H1 (cell line): ENCODE measurements around the gene PCCA. TPM values are rescaled to one million over a fixed set of nuclear protein-coding genes. Genes with fewer than 3 reads are reported as not detected.

Experiments used
- CTCF ChIA-PET: fragments of 300-600 bp; sonication (Branson Sonifier 250); formaldehyde crosslinking; loops from one replicate; lab custom pipeline; 2021; ENCODE audit not compliant: partially characterized antibody; lab: Charles Lee
- POLR2A ChIA-PET: fragments of 300-600 bp; sonication (Branson Sonifier 250); formaldehyde crosslinking; loops from one replicate; lab custom pipeline; 2021; ENCODE audit warnings: inconsistent platforms; ENCODE audit not compliant: partially characterized antibody; lab: Charles Lee
- DNase-seq, 2 experiments: peaks; one replicate each; pipeline versions ENCODE4 v3.0.0 to v3.0.0-alpha.2; 2010 to 2022; ENCODE audit warnings: low spot score in 2 of 2, low read depth in 1 of 2, mixed read lengths in 1 of 2
- FAIRE-seq: peaks from 2 replicates; lab custom pipeline; 2011; peaks lifted over from hg19 to GRCh38; lab: Jason Lieb, UNC
- H2AFZ ChIP-seq: 2 replicates; pipeline ENCODE4 v1.8.1; 2012; ENCODE audit warnings: low read length, inconsistent platforms
- H2AK5ac ChIP-seq: 2 replicates; pipeline ENCODE4 v1.6.1; 2013; ENCODE audit warnings: low read depth, low read length
- H2BK120ac ChIP-seq: replicated peaks from 2 replicates; pipeline ENCODE3; 2013; ENCODE audit warnings: low read depth, low read length, inconsistent platforms
- H2BK12ac ChIP-seq: 2 replicates; pipeline ENCODE4 v1.6.1; 2013; ENCODE audit warnings: low read depth, low read length
- H2BK15ac ChIP-seq: 2 replicates; pipeline ENCODE4 v1.6.1; 2013; ENCODE audit warnings: low read length
- H2BK20ac ChIP-seq: 2 replicates; pipeline ENCODE4 v1.6.1; 2013; ENCODE audit warnings: low read length
- H2BK5ac ChIP-seq: 2 replicates; pipeline ENCODE4 v1.6.1; 2013; ENCODE audit warnings: low read depth, low read length
- H3K14ac ChIP-seq: 2 replicates; pipeline ENCODE4 v1.6.1; 2013; ENCODE audit warnings: inconsistent platforms; ENCODE audit not compliant: insufficient read length
- H3K18ac ChIP-seq: 2 replicates; pipeline ENCODE4 v1.6.1; 2013; ENCODE audit warnings: low read length; ENCODE audit errors: extremely low read depth
- H3K23ac ChIP-seq: 2 replicates; pipeline ENCODE4 v1.6.1; 2013; ENCODE audit warnings: inconsistent platforms; ENCODE audit not compliant: insufficient read length
- H3K23me2 ChIP-seq: 2 replicates; pipeline ENCODE4 v1.6.1; 2013; ENCODE audit warnings: low read depth, low read length
- H3K27ac ChIP-seq: 2 replicates; pipeline ENCODE4 v1.6.1; 2011; ENCODE audit warnings: low read depth, low read length, inconsistent platforms
- H3K27me3 ChIP-seq, 4 experiments: replicated peaks in 1 of 4; 1 replicate in 1 of 4; 2 replicates in 3 of 4; pipeline versions ENCODE4 v1.6.1 to v1.8.1; 2011 to 2013; ENCODE audit warnings: low read length in 3 of 4, mild to moderate bottlenecking in 3 of 4, inconsistent platforms in 2 of 4, mixed read lengths in 2 of 4, moderate library complexity in 1 of 4; ENCODE audit not compliant: control insufficient read depth in 3 of 4, insufficient read depth in 3 of 4; ENCODE audit errors: extremely low read depth in 1 of 4
- H3K36me3 ChIP-seq, 4 experiments: 2 replicates each; pipeline versions ENCODE4 v1.6.1 to v1.8.1; 2011 to 2013; ENCODE audit warnings: mild to moderate bottlenecking in 4 of 4, low read length in 3 of 4, moderate library complexity in 2 of 4, control low read depth in 1 of 4, inconsistent platforms in 1 of 4; ENCODE audit not compliant: insufficient read depth in 4 of 4, control insufficient read depth in 2 of 4
- H3K4ac ChIP-seq: replicated peaks from 2 replicates; pipeline ENCODE3; 2013; ENCODE audit warnings: low read length, low read depth, mixed read lengths, inconsistent platforms; ENCODE audit not compliant: insufficient read length
- H3K4me1 ChIP-seq, 4 experiments: replicated peaks in 1 of 4; 1 replicate in 1 of 4; 2 replicates in 3 of 4; pipeline versions ENCODE4 v1.6.1 to v1.8.1; 2011 to 2013; ENCODE audit warnings: low read length in 3 of 4, inconsistent platforms in 2 of 4, mixed read lengths in 1 of 4; ENCODE audit not compliant: insufficient read depth in 4 of 4, control insufficient read depth in 3 of 4
- H3K4me2 ChIP-seq, 2 experiments: 2 replicates each; pipeline versions ENCODE4 v1.6.1 to v1.8.1; 2011 to 2013; ENCODE audit warnings: low read depth in 2 of 2, low read length in 2 of 2, control low read depth in 1 of 2, inconsistent platforms in 1 of 2, mild to moderate bottlenecking in 1 of 2; ENCODE audit not compliant: insufficient read depth in 1 of 2
- H3K4me3 ChIP-seq, 4 experiments: fragments of 200-600, 300-600 bp in 1 of 4; sonication (generic), shearing (Covaris generic), sonication (Bioruptor Twin) in 1 of 4; 2 replicates each; pipeline versions ENCODE4 v1.5.1 to v1.8.1; 2011 to 2016; ENCODE audit warnings: low read length in 4 of 4, low read depth in 3 of 4, control low read depth in 2 of 4, inconsistent platforms in 2 of 4, mild to moderate bottlenecking in 2 of 4, mixed read lengths in 1 of 4, moderate library complexity in 1 of 4; ENCODE audit not compliant: insufficient read depth in 2 of 4; ENCODE audit errors: extremely low read depth in 1 of 4
- H3K56ac ChIP-seq: replicated peaks from 2 replicates; pipeline ENCODE3; 2013; ENCODE audit warnings: low read depth, mild to moderate bottlenecking, mixed read lengths, low read length, inconsistent platforms; ENCODE audit not compliant: insufficient read length
- H3K79me1 ChIP-seq: 2 replicates; pipeline ENCODE4 v1.6.1; 2013; ENCODE audit warnings: low read depth, low read length, control low read depth
- H3K79me2 ChIP-seq, 2 experiments: 2 replicates each; pipeline versions ENCODE4 v1.6.1 to v1.8.1; 2012 to 2013; ENCODE audit warnings: low read length in 2 of 2, mild to moderate bottlenecking in 2 of 2, inconsistent platforms in 1 of 2; ENCODE audit not compliant: insufficient read depth in 2 of 2, control insufficient read depth in 1 of 2
- H3K9ac ChIP-seq, 4 experiments: replicated peaks in 1 of 4; 1 replicate in 1 of 4; 2 replicates in 3 of 4; pipeline versions ENCODE4 v1.6.1 to v1.8.1; 2011 to 2013; ENCODE audit warnings: low read depth in 3 of 4, low read length in 3 of 4, control low read depth in 2 of 4, mild to moderate bottlenecking in 2 of 4, moderate library complexity in 2 of 4, inconsistent platforms in 1 of 4; ENCODE audit errors: extremely low read depth in 1 of 4
- H3K9me3 ChIP-seq, 2 experiments: 2 replicates each; pipeline versions ENCODE4 v1.6.1 to v1.8.1; 2012 to 2013; ENCODE audit warnings: mild to moderate bottlenecking in 2 of 2, moderate library complexity in 2 of 2, control low read depth in 1 of 2, inconsistent platforms in 1 of 2, low read depth in 1 of 2, low read length in 1 of 2, mixed read lengths in 1 of 2; ENCODE audit not compliant: insufficient read depth in 2 of 2
- H4K20me1 ChIP-seq, 2 experiments: replicated peaks in 1 of 2; 2 replicates each; pipeline versions ENCODE3 to v1.8.1; 2011 to 2013; ENCODE audit warnings: inconsistent platforms in 2 of 2, low read length in 2 of 2, mild to moderate bottlenecking in 1 of 2; ENCODE audit not compliant: insufficient read depth in 2 of 2, control insufficient read depth in 1 of 2
- H4K5ac ChIP-seq: 2 replicates; pipeline ENCODE4 v1.6.1; 2013; ENCODE audit warnings: low read length, low read depth, mixed read lengths, inconsistent platforms; ENCODE audit not compliant: insufficient read length
- H4K8ac ChIP-seq: 2 replicates; pipeline ENCODE4 v1.8.0; 2013; ENCODE audit warnings: mild to moderate bottlenecking, moderate library complexity, low read length, inconsistent platforms; ENCODE audit not compliant: insufficient read depth; ENCODE audit errors: extremely low read depth
- H4K91ac ChIP-seq: replicated peaks from 2 replicates; pipeline ENCODE3; 2013; ENCODE audit warnings: low read length, mixed read lengths, inconsistent platforms; ENCODE audit not compliant: insufficient read length
- CREB1 ChIP-seq: IDR thresholded peaks from 2 replicates; pipeline ENCODE4 v1.6.1; 2012; ENCODE audit warnings: inconsistent platforms
- FOSL1 ChIP-seq: IDR thresholded peaks from 2 replicates; pipeline ENCODE4 v1.6.1; 2011; ENCODE audit warnings: mild to moderate bottlenecking, low read depth, low read length, moderate library complexity; ENCODE audit not compliant: insufficient read depth
- HDAC2 ChIP-seq, 2 experiments: fragments of 300-600 bp in 1 of 2; sonication (generic) in 1 of 2; IDR thresholded peaks; 2 replicates each; pipeline ENCODE4 v1.6.1; 2011 to 2012; ENCODE audit warnings: low read depth in 2 of 2, low read length in 2 of 2, mild to moderate bottlenecking in 2 of 2, moderate library complexity in 2 of 2, borderline replicate concordance in 1 of 2, inconsistent platforms in 1 of 2
- HDAC6 ChIP-seq: IDR thresholded peaks from one replicate; pipeline ENCODE4 v1.7.1; 2012; ENCODE audit warnings: low read depth, mild to moderate bottlenecking, inconsistent platforms, low read length, moderate library complexity
- POLR2A ChIP-seq, 2 experiments: IDR thresholded peaks; 1 replicate in 1 of 2; 2 replicates in 1 of 2; pipeline ENCODE4 v1.6.1; 2011; ENCODE audit warnings: low read depth in 2 of 2, low read length in 2 of 2, mild to moderate bottlenecking in 2 of 2; ENCODE audit errors: control extremely low read depth in 1 of 2
- RBBP5 ChIP-seq: IDR thresholded peaks from 2 replicates; pipeline ENCODE4 v1.7.1; 2012; ENCODE audit warnings: low read depth, mild to moderate bottlenecking, inconsistent platforms, low read length, moderate library complexity, borderline replicate concordance
- RNF2 ChIP-seq: fragments of 200-900, 300-1000 bp; sonication (generic); IDR thresholded peaks from 2 replicates; pipeline ENCODE4 v1.7.1; 2016; ENCODE audit warnings: borderline replicate concordance, low read depth, mild to moderate bottlenecking, antibody characterized with exemption, low read length; ENCODE audit not compliant: poor library complexity, severe bottlenecking; ENCODE audit errors: missing control alignments
- RXRA ChIP-seq: IDR thresholded peaks from 2 replicates; pipeline ENCODE4 v1.6.1; 2011; ENCODE audit warnings: low read depth, mild to moderate bottlenecking, low read length, moderate library complexity; ENCODE audit not compliant: insufficient read depth
- SIN3A ChIP-seq, 2 experiments: IDR thresholded peaks in 1 of 2; conservative IDR thresholded peaks in 1 of 2; 2 replicates each; pipeline ENCODE4 v1.6.1; 2011 to 2012; ENCODE audit warnings: low read length in 2 of 2, improper control_type of control experiment in 1 of 2, low read depth in 1 of 2, mild to moderate bottlenecking in 1 of 2
- SIRT6 ChIP-seq: IDR thresholded peaks from one replicate; pipeline ENCODE4 v1.7.1; 2012; ENCODE audit warnings: low read length, inconsistent platforms
- SRF ChIP-seq: IDR thresholded peaks from 2 replicates; pipeline ENCODE4 v1.6.1; 2011; ENCODE audit warnings: mild to moderate bottlenecking, low read depth, low read length, moderate library complexity
- TAF1 ChIP-seq: IDR thresholded peaks from 2 replicates; pipeline ENCODE4 v1.6.1; 2011; ENCODE audit warnings: mild to moderate bottlenecking, low read depth, low read length
- WGBS, 2 experiments: shearing (Covaris generic) in 1 of 2; methylation state at CpG; one replicate each; pipeline versions ENCODE4 v1.1.6 to v1.1.7; 2013 to 2015; ENCODE audit warnings: low lambda C conversion rate in 2 of 2, mixed read lengths in 2 of 2, inconsistent platforms in 1 of 2, low coverage in 1 of 2, missing lambda C conversion rate in 1 of 2; ENCODE audit not compliant: insufficient replicate concordance in 2 of 2, insufficient coverage in 1 of 2, insufficient read length in 1 of 2; ENCODE audit errors: extremely low coverage in 1 of 2, missing lambda C conversion rate in 1 of 2; 5-methylcytosine and 5-hydroxymethylcytosine counted together
- polyA plus RNA-seq, 7 experiments: library from polyadenylated mRNA; depleted of rRNA in 3 of 7; stranded (reverse) in 5 of 7; unstranded in 2 of 7; fragments of >200 nt in 5 of 7; fragments of 200-250 nt in 2 of 7; gene quantifications; 1 replicate in 5 of 7; 2 replicates in 1 of 7; 4 replicates in 1 of 7; pipeline versions ENCODE4 v1.2.1 to v1.2.3, GENCODE V29; 2011 to 2013; ENCODE audit warnings: missing spikeins in 2 of 7, mixed read lengths in 2 of 7
- total RNA-seq: library from RNA; stranded (reverse); fragmentation: NEBNext Ultra II Directional; extraction: Animal tissue kit (Norgen Biotek cat#: 25700); gene quantifications from 2 replicates; pipeline ENCODE4 v1.2.1, GENCODE V29; 2021
- TF ChIP-seq, protein P1 (sequence below): IDR thresholded peaks from 2 replicates; pipeline ENCODE4 v1.6.1; 2011; ENCODE audit warnings: low read depth, mild to moderate bottlenecking, low read length; ENCODE audit not compliant: insufficient read depth

The PCCA gene
- total and polyA plus RNA-seq, 2 of the 8 experiments (the other 6 are each of a cell fraction or from before 2014, with no cell fraction given) = 18.4 to 49.8 TPM

GRCh38 chr13:100443998-100444328 is 355.1 kb downstream of the PCCA start:
- Histone ChIP-seq H3K23ac (no peak overlapping the region), H3K9me3 (no peaks in the 10 kb centered on the region), H4K5ac (no peak overlapping the region), H4K20me1 (no peaks in the 10 kb centered on the region), H4K91ac (no peak overlapping the region), H3K4me1 (peaks cover 0 to 6% (median 5%) of the 10 kb centered on the region in 4 experiments; a peak in 4 of 7 replicates), H2BK120ac (no peak overlapping the region), H3K18ac (no peak overlapping the region), H4K8ac (no peak overlapping the region), H3K4ac (no peak overlapping the region), H3K4me2 (no peak overlapping the region), H2BK5ac (peak overlapping the region; percentile 40; the same call in 1 of the 2 replicates), H3K79me2 (no peaks in the 10 kb centered on the region), H2BK15ac (no peak overlapping the region), H2BK12ac (peak overlapping the region; percentile 6; the same call in 1 of the 2 replicates), H2BK20ac (no peak overlapping the region), H3K23me2 (no peaks in the 10 kb centered on the region), H3K27me3 (no peaks in the 10 kb centered on the region), H3K79me1 (no peaks in the 10 kb centered on the region), H3K9ac (no peak overlapping the region), H3K14ac (no peak overlapping the region), H3K36me3 (no peaks in the 10 kb centered on the region), H3K27ac (no peak overlapping the region), H2AK5ac (no peak overlapping the region), H3K56ac (no peak overlapping the region), H2AFZ (no peak overlapping the region), H3K4me3 (no peak overlapping the region)
- DNase-seq = no peak
- ChIA-PET POLR2A (interaction anchor here (1.0 to 1.1 kb wide), 2 partner anchors 17 to 34 kb away, joined by 3 to 4 read pairs; no protein-coding TSS in a partner anchor), CTCF (interaction anchor here (0.6 to 1.7 kb wide), 7 partner anchors 10 to 145 kb away, joined by 3 to 4 read pairs (median 3); no protein-coding TSS in a partner anchor)
- FAIRE-seq = no peak
- 89% methylated on average over 4 of the region's 4 CpGs; no CpG with 5 or more reads in 1 of the 2 experiments for WGBS, 2 experiments
- no peak for TF ChIP-seq HDAC2 (IDR thresholded peaks at IDR 0.05; ENCODE audit: borderline replicate concordance in 1 of 2, low read depth in 2 of 2, low read length in 2 of 2)
- no peak for TF ChIP-seq RNF2
- TF ChIP-seq RXRA = no peak
- no peak for TF ChIP-seq POLR2A (IDR thresholded peaks at IDR 0.05; ENCODE audit: control extremely low read depth in 1 of 2, low read depth in 2 of 2, low read length in 2 of 2)
- TF ChIP-seq RBBP5 = no peak
- TF ChIP-seq HDAC6 = no peak
- no peak for TF ChIP-seq TAF1
- TF ChIP-seq SRF = no peak
- no peak for TF ChIP-seq FOSL1
- TF ChIP-seq, protein P1, sequence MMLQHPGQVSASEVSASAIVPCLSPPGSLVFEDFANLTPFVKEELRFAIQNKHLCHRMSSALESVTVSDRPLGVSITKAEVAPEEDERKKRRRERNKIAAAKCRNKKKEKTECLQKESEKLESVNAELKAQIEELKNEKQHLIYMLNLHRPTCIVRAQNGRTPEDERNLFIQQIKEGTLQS = no peak
- TF ChIP-seq CREB1 = no peak
- TF ChIP-seq SIRT6 = no peak
- TF ChIP-seq SIN3A (conservative IDR thresholded peaks at IDR 0.05 in 1 of 2, IDR thresholded peaks at IDR 0.05 in 1 of 2; ENCODE audit: low read depth in 1 of 2, low read length in 2 of 2) = no peak
